D721Med (cell line): ENCODE results near the gene SPAG6.

ENCODE experiments used
- DNase-seq: peaks from one replicate; pipeline ENCODE4 v3.0.0; 2011; ENCODE audit warnings: low spot score; ENCODE audit not compliant: insufficient read length
- FAIRE-seq: peaks from 2 replicates; lab custom pipeline; 2011; peaks lifted over from hg19 to GRCh38; lab: Jason Lieb, UNC
- TF ChIP-seq, protein P1 (sequence below): IDR thresholded peaks from 2 replicates; pipeline ENCODE4 v1.5.1; 2012; ENCODE audit warnings: mild to moderate bottlenecking, control low read depth; ENCODE audit not compliant: insufficient read depth; ENCODE audit errors: missing control alignments

The SPAG6 gene

DNA sequence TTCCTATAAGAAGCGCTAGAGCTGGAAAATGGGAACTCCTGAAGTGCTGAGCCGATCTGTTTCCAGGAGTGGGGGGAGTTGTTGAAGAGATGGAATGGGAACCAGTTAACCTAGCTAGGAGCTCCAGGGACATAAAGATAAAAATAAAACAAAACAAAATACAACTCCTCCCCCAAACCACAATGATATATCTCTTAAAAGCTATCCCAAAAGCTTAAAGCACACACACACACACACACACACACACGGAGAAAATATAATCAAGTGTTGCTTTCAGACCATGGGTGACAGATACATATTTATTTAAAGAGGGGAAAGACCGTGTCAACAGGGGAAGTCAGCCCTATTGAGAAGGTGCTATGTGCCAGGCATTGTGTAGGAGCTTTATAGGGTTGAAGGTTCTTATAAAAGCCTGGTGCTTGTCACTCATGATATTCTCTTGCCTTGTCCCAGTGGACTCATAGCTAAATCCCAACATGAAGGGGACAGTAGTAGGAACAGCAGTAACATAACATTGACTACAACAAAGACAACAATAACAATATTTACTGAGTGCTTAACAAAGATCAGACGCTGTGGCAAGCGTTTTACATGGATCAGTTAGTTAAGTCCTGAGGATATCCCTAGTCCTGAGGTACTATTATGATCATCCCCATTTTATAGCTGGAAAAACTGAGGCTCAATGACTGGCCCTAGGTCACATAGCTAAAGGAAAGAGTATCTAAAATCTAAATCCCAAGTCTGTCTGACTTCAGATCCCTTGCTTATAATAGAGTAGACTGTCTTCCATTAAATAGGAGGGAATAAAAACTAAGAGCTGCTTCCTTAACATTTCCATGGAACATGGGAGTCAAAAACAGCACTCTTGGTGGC lies 115.5 kb downstream of the SPAG6 start:
- DNase-seq, result no peak
- no peak for FAIRE-seq
- TF ChIP-seq, protein P1, sequence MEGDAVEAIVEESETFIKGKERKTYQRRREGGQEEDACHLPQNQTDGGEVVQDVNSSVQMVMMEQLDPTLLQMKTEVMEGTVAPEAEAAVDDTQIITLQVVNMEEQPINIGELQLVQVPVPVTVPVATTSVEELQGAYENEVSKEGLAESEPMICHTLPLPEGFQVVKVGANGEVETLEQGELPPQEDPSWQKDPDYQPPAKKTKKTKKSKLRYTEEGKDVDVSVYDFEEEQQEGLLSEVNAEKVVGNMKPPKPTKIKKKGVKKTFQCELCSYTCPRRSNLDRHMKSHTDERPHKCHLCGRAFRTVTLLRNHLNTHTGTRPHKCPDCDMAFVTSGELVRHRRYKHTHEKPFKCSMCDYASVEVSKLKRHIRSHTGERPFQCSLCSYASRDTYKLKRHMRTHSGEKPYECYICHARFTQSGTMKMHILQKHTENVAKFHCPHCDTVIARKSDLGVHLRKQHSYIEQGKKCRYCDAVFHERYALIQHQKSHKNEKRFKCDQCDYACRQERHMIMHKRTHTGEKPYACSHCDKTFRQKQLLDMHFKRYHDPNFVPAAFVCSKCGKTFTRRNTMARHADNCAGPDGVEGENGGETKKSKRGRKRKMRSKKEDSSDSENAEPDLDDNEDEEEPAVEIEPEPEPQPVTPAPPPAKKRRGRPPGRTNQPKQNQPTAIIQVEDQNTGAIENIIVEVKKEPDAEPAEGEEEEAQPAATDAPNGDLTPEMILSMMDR, result no peak

- TF ChIP-seq, protein P1, result no peak
- DNase-seq (no peak), FAIRE-seq (no peak)
Measured at GRCh38 chr10:22461891-22462290, 116.6 kb downstream of the SPAG6 start.

- DNase-seq (no peak), FAIRE-seq (no peak)
- TF ChIP-seq, protein P1, result no peak
Measured at GRCh38 chr10:22463255-22463654, 118.0 kb downstream of the SPAG6 start.

DNA sequence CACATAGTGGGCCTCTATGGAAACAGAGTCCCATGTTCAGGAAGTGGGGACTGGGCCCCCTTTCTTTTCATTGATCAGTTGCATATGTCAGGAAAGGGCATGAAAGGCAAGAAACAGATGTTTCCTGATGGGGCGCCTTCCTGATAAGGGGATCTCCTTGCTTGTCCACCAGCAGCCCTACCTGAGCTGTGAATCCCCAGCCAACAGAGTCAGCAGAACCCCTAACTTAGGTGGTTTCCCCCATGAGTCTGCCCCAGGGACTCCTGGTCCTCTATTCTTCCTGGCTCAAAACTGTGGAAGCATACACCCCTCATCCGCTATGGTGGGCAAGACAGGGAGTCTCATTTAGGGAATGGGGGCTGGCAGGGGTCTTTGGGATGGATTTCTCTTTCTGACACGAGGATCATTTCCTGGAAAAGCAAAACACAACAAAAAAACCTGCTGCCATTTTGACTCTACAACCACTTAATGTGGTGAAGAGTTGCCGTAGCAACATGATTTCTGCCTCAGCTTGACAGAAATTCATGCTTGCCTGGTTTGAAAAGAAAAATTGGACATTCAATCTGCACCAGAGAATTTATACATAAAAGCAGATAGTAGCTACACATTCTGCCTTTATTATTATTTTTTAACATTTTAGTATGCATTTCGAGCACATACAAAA lies 119.8 kb downstream of the SPAG6 start:
- TF ChIP-seq, protein P1, result no peak
- DNase-seq (no peak), FAIRE-seq (no peak)

DNA sequence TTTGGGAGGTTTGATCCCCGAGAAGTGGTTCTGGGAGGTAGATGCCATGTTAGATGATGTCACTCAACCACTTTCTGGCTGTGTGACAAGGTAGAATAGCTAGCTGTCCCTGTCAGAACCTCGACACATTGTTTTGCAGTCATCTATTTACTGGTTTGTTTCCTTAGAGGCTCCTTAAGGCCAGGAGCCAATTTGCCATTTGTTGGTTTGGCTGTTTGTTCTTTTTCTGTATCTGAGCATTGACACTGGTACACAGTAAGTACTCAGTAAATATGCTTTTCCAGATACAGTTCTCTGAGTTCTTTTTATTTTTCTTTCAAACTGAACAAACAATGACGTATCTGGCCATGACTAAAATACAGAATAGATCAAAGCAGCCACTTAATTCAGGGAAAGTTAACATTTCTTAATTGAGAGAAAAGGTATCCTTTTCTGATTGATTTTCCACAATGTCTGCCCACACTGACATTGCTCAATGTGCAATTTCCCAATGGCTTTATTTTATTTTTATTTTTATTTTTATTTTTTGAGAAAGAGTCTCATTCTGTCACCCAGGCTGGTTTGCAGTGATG lies 121.6 kb downstream of the SPAG6 start:
- TF ChIP-seq, protein P1, result no peak
- FAIRE-seq, result no peak

More for the DNA sequence above, 121.6 kb downstream of the SPAG6 start:
- DNase-seq, result no peak
